HCT116 (cell line): Measurements from ENCODE around the gene NFASC. TPM values are rescaled to one million over a fixed set of nuclear protein-coding genes. Genes with fewer than 3 reads are reported as not detected.

ENCODE experiments used
- ATAC-seq: fragments of 200-7000 bp; cut with Tn5 transposase; 2 replicates; pipeline ENCODE4 v1.9.1; 2020; ENCODE audit warnings: mild to moderate bottlenecking, moderate library complexity
- BruUV-seq: library from RNA; stranded (reverse); fragments of 400-500 nt; replicated peaks from 2 replicates; lab custom pipeline; 2021; lab: Mats Ljungman, UMichigan
- CTCF ChIA-PET: fragments of 300-600 bp; sonication (Branson Sonifier 250); formaldehyde crosslinking; loops from one replicate; lab custom pipeline; 2021; ENCODE audit warnings: antibody characterized with exemption; lab: Charles Lee
- POLR2A ChIA-PET: fragments of 300-600, 350-600 bp; sonication (Branson Sonifier 250); formaldehyde crosslinking; loops from one replicate; lab custom pipeline; 2021; ENCODE audit warnings: antibody characterized with exemption; lab: Charles Lee
- RAD21 ChIA-PET, 2 experiments: fragments of 300-600 bp; sonication (Branson Sonifier 250); formaldehyde crosslinking; loops; one replicate each; lab custom pipeline; 2023; ENCODE audit warnings: low total read pairs in 2 of 2; ENCODE audit not compliant: uncharacterized antibody in 2 of 2, unreplicated experiment in 2 of 2, low non-redundant PET in 1 of 2; lab: Charles Lee
- DNase-seq: peaks from one replicate; pipeline ENCODE4 v3.0.0-alpha.2; 2010; ENCODE audit warnings: low read depth, low spot score
- H2AFZ ChIP-seq: fragments of 200-600 bp; shearing (Covaris generic), sonication (generic); 2 replicates; pipeline ENCODE4 v1.6.1; 2017; ENCODE audit warnings: low read depth, mixed run types, mixed read lengths, antibody characterized with exemption, low read length; ENCODE audit not compliant: poor library complexity, severe bottlenecking
- H3K27ac ChIP-seq: 2 replicates; pipeline ENCODE4 v1.5.1; 2012; ENCODE audit warnings: low read depth, low read length
- H3K27me3 ChIP-seq: fragments of 200-600 bp; sonication (generic); 2 replicates; pipeline ENCODE4 v1.6.1; 2016; ENCODE audit warnings: mixed run types, low read length, mixed read lengths; ENCODE audit not compliant: insufficient read depth
- H3K36me3 ChIP-seq, 2 experiments: fragments of 200-500 bp in 1 of 2; fragments of 200-600 bp in 1 of 2; sonication (Bioruptor generic) in 1 of 2; sonication (generic) in 1 of 2; 2 replicates each; pipeline versions ENCODE4 v1.5.1 to v1.6.1; 2014 to 2016; ENCODE audit warnings: low read length in 2 of 2, inconsistent platforms in 1 of 2, mixed read lengths in 1 of 2, mixed run types in 1 of 2; ENCODE audit not compliant: insufficient read depth in 2 of 2, control insufficient read depth in 1 of 2
- H3K4me1 ChIP-seq, 2 experiments: fragments of 200-600 bp in 1 of 2; sonication (generic) in 1 of 2; 2 replicates each; pipeline versions ENCODE4 v1.5.1 to v1.6.1; 2012 to 2017; ENCODE audit warnings: low read length in 2 of 2, inconsistent platforms in 1 of 2, mild to moderate bottlenecking in 1 of 2, mixed read lengths in 1 of 2, mixed run types in 1 of 2, moderate library complexity in 1 of 2; ENCODE audit not compliant: insufficient read depth in 2 of 2, control insufficient read depth in 1 of 2
- H3K4me2 ChIP-seq: fragments of 200-600 bp; sonication (generic); 2 replicates; pipeline ENCODE4 v1.6.1; 2017; ENCODE audit warnings: mixed run types, low read length, mixed read lengths
- H3K4me3 ChIP-seq, 2 experiments: fragments of 200-600 bp in 1 of 2; sonication (generic) in 1 of 2; replicated peaks in 1 of 2; 2 replicates each; pipeline ENCODE4 v1.5.1; 2011 to 2016; ENCODE audit warnings: low read length in 2 of 2, control low read depth in 1 of 2, low read depth in 1 of 2, mild to moderate bottlenecking in 1 of 2, mixed read lengths in 1 of 2, mixed run types in 1 of 2
- H3K79me2 ChIP-seq: fragments of 200-600 bp; sonication (generic); 2 replicates; pipeline ENCODE4 v1.6.1; 2017; ENCODE audit warnings: mild to moderate bottlenecking, mixed run types, low read length, moderate library complexity, mixed read lengths; ENCODE audit not compliant: insufficient read depth
- H3K9ac ChIP-seq: fragments of 200-600 bp; sonication (generic); 2 replicates; pipeline ENCODE4 v1.6.1; 2016; ENCODE audit warnings: low read length, mixed read lengths
- H3K9me2 ChIP-seq: fragments of 200-600 bp; sonication (generic), shearing (Covaris generic); 2 replicates; pipeline ENCODE4 v1.6.1; 2017; ENCODE audit warnings: mixed run types, mild to moderate bottlenecking, moderate library complexity; ENCODE audit not compliant: insufficient read depth
- H3K9me3 ChIP-seq, 2 experiments: fragments of 200-500 bp in 1 of 2; fragments of 200-600 bp in 1 of 2; sonication (Bioruptor generic) in 1 of 2; sonication (generic) in 1 of 2; 2 replicates each; pipeline ENCODE4 v1.6.1; 2014 to 2017; ENCODE audit warnings: low read length in 2 of 2, mixed read lengths in 2 of 2, inconsistent platforms in 1 of 2, low read depth in 1 of 2, mild to moderate bottlenecking in 1 of 2, mixed run types in 1 of 2, moderate library complexity in 1 of 2; ENCODE audit not compliant: control insufficient read depth in 1 of 2, insufficient read depth in 1 of 2
- H4K20me1 ChIP-seq: fragments of 200-600 bp; sonication (generic), shearing (Covaris generic); 2 replicates; pipeline ENCODE4 v1.6.1; 2017; ENCODE audit warnings: mixed run types, mild to moderate bottlenecking, moderate library complexity; ENCODE audit not compliant: insufficient read depth
- EGR1 ChIP-seq: IDR thresholded peaks from 2 replicates; pipeline ENCODE4 v1.6.1; 2012; ENCODE audit warnings: low read depth
- FOSL1 ChIP-seq: IDR thresholded peaks from 2 replicates; pipeline ENCODE4 v1.6.1; 2012; ENCODE audit warnings: low read depth
- POLR2AphosphoS5 ChIP-seq: IDR thresholded peaks from 2 replicates; pipeline ENCODE4 v1.6.1; 2011; ENCODE audit warnings: mild to moderate bottlenecking, low read depth, low read length, moderate library complexity
- REST ChIP-seq: IDR thresholded peaks from 2 replicates; pipeline ENCODE4 v1.6.1; 2012; ENCODE audit warnings: low read depth
- SIN3A ChIP-seq: IDR thresholded peaks from 2 replicates; pipeline ENCODE4 v1.6.1; 2012; ENCODE audit warnings: low read depth
- SP1 ChIP-seq: IDR thresholded peaks from 2 replicates; pipeline ENCODE4 v1.6.1; 2012; ENCODE audit warnings: low read depth
- intact Hi-C: fragments of 100-400 bp; cut with micrococcal nuclease; formaldehyde crosslinking; loops from 2 replicates; pipeline ENCODE4 v1.10.0; 2022
- total RNA-seq: library from RNA; stranded (reverse); gene quantifications from one replicate; pipeline ENCODE4 v1.2.1, GENCODE V29; 2021; ENCODE audit not compliant: unreplicated experiment

Gene NFASC
- total RNA-seq, 1 experiment from 2014 or later: 0.57 TPM

GRCh38 chr1:204931768-204932572 lies 61.3 kb downstream of the NFASC start:
- Histone ChIP-seq H3K9ac (no peak overlapping the region), H3K4me1 (no peaks in the 10 kb centered on the region), H4K20me1 (no peaks in the 10 kb centered on the region), H3K4me3 (no peak overlapping the region), H3K79me2 (no peaks in the 10 kb centered on the region), H2AFZ (no peak overlapping the region), H3K9me3 (no peaks in the 10 kb centered on the region), H3K36me3 (no peaks in the 10 kb centered on the region), H3K4me2 (no peak overlapping the region), H3K9me2 (no peaks in the 10 kb centered on the region), H3K27ac (no peak overlapping the region)
- intact Hi-C loops: no loop called here
- no peak for ATAC-seq
- POLR2A ChIA-PET: no interaction called here
- no TSS peak for BruUV-seq
- TF ChIP-seq SP1: no peak
- no peak for TF ChIP-seq EGR1
- TF ChIP-seq SIN3A: no peak
- no peak for TF ChIP-seq REST
- no peak for TF ChIP-seq FOSL1
- no peak for TF ChIP-seq POLR2AphosphoS5
- TF ChIP-seq, all 23 proteins: peak for 0
- ChIA-PET CTCF (interaction anchor here (0.7 kb wide), 1 partner anchor 9 kb away, joined by 4 read pairs; no protein-coding TSS in a partner anchor), RAD21 (no interaction called here)
- DNase-seq: no peak
- H3K27me3 ChIP-seq: peaks cover 22% of the 10 kb centered on the region
